ENCODE data around the gene SEC24B. TPM values are rescaled to one million over a fixed set of nuclear protein-coding genes. Genes with fewer than 3 reads are reported as not detected.
A peak's percentile ranks its signal among the peaks of the same experiment; 100 is the strongest.

The SEC24B gene
- total RNA-seq, result 16.8 and 22.2 TPM in 2 replicates

DNA sequence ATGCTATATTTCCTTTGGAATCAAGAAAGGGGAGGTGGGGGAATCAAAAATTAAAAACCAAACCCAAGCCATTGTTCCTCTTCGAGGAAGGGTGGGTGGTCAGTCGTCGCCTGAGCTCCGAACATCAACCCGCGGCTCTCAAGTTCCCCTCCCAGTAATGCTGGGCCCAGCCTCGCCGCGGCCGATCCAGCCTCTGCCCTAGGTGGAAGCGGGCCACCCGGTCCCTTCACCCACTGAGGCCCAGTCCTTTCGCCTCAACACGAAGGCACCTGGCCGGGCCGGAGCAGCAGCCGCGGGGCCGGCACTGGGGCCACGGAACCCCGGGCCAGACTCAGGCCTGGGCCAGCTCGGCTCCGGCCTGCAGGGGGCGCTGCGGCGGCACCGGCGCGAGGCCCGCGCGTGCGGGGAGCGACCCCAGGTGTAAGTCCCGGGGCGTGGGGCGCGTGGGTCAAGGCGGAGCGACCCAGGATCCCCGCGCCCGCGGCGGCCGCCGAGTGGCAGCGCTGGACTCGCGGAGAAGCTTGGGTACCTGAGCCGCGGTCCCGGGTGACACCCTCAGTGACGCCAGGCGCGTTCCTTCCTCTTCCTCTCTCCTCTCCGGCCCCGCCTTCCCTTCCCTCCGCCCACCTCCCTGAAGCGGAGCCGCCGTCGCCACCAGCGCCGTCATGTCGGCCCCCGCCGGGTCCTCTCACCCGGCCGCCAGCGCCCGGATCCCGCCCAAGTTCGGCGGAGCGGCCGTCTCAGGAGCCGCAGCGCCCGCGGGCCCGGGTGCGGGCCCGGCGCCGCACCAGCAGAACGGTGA lies at the start of gene SEC24B:
SEC24B (plus strand) TSS at position 611 of the 802 bp plus-strand sequence; CDS start at position 666, 55 bp downstream.
- DNase-seq (ENCODE audit: low read depth), result no peak
- TF ChIP-seq, protein P1, sequence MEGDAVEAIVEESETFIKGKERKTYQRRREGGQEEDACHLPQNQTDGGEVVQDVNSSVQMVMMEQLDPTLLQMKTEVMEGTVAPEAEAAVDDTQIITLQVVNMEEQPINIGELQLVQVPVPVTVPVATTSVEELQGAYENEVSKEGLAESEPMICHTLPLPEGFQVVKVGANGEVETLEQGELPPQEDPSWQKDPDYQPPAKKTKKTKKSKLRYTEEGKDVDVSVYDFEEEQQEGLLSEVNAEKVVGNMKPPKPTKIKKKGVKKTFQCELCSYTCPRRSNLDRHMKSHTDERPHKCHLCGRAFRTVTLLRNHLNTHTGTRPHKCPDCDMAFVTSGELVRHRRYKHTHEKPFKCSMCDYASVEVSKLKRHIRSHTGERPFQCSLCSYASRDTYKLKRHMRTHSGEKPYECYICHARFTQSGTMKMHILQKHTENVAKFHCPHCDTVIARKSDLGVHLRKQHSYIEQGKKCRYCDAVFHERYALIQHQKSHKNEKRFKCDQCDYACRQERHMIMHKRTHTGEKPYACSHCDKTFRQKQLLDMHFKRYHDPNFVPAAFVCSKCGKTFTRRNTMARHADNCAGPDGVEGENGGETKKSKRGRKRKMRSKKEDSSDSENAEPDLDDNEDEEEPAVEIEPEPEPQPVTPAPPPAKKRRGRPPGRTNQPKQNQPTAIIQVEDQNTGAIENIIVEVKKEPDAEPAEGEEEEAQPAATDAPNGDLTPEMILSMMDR (conservative IDR thresholded peaks at IDR 0.05; ENCODE audit: low read depth, low read length), result peak; percentile 58
- peak within 1 kb of the TSS; percentile 78 for H3K4me3 ChIP-seq (ENCODE audit: low read depth, low read length)

DNA sequence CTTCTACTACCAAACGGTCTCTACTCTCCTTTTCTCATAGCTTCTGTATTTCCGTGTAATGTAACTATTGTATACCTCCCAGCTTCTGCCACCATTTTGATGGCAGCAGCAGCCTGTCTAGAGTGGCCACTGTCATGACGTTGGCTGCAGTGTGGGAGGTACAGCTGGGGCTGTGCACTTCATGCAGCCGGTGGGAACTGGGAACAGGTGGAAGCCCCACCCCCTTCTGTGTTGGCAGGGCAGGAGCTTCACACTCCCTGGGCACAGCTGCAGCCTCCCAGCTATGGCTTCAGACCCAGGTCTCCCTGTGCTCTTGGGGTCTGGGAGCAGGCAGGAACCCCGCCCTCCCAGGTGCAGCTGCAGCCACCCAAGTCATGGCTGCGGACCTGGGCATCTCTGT lies 49.8 kb upstream of the SEC24B start:
- H3K4me3 ChIP-seq (ENCODE audit: low read depth, low read length), result no peak overlapping the region
- DNase-seq (ENCODE audit: low read depth), result no peak
- TF ChIP-seq, protein P1 (conservative IDR thresholded peaks at IDR 0.05; ENCODE audit: low read depth, low read length), result no peak

DNA sequence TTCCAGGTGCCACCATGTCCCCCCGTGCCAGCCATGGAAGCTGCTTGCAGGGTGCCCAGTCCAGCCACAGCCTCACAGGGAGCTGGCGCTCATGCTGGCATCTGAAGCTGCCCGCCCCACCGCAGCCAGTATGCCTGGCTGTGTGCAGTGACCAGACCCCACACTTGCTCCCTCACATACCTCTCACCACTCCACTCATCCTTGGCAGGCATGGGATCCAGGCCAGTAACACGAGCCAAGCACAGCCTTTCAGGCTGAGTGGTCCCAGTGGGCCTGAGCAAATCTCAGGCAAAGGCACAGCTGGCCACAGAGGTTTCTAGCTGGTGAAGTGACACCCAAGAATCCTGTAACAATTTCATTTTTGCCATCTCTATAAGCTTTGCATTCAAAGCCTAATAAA lies 48.4 kb upstream of the SEC24B start:
- no peak for DNase-seq (ENCODE audit: low read depth)
- no peak overlapping the region for H3K4me3 ChIP-seq (ENCODE audit: low read depth, low read length)
- TF ChIP-seq, protein P1 (conservative IDR thresholded peaks at IDR 0.05; ENCODE audit: low read depth, low read length), result no peak

DNA sequence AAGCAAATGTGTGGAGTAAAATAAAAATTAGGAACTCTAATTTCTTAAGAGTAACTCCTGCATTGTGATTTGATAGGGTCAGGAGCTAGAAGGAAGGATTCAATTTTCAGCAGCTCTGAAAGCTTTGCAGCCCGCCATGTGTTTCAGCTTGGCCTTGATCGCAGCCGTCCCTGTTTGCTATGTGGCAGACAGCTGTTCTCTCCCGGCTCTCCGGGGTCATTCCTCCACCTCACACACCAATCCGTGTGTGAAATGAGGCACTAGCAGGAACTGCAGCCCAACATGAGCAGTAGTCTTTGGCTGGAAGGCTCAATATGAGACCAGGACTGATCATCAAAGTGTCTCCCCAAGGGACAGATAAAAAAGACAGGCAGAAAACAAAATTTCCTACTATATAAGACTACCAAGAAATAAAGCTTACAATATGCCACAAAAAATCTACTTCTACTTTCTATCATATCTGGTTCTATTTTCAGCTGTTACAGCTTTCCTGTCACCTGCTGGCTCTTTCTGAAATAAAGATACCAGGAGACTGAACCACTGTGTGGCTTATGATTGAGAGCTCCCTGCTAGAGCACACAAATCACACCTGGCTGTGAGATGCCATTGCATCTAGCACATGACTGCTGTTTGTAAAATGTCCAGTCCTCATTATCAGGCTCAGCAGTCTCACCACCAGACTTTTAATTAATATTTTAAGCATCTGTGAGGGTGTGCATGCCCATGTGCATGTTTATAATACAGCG lies 44.1 kb upstream of the SEC24B start:
- no peak for DNase-seq (ENCODE audit: low read depth)
- TF ChIP-seq, protein P1 (conservative IDR thresholded peaks at IDR 0.05; ENCODE audit: low read depth, low read length), result no peak
- no peak overlapping the region for H3K4me3 ChIP-seq (ENCODE audit: low read depth, low read length)

DNA sequence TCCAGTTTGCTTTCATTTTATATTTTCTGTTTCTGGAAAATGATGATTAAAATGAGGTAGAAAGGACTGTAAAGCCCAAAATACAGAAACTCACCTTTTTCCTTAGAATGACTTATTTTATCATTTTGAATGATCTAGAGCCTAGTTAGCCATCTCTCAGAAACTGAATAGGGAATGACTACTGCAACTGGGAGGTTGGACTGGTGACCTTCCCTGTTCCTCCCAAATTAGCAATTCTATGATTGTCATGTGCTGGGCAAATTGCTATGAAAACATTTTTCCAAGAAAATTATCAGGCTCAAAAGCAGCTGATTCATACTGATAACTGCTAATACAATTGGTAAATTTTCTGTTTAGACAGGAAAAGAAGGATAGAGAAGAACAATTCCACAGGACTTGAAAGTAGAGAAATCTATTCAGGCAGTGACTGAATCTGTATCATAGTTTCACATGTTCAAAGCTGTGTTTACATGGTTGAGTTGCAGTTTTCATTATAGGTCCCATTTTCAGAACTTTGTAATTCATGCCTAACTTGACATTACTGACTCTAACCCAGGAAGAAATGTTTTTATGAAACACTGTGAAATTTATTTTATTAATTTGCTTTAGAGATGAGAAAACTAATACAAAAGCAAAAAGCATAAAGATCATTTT lies 43.4 kb upstream of the SEC24B start:
- TF ChIP-seq, protein P1 (conservative IDR thresholded peaks at IDR 0.05; ENCODE audit: low read depth, low read length), result no peak

GRCh38 chr4:109395694-109396093 lies 37.9 kb upstream of the SEC24B start:
- TF ChIP-seq, protein P1 (conservative IDR thresholded peaks at IDR 0.05; ENCODE audit: low read depth, low read length), result no peak
- H3K4me3 ChIP-seq (ENCODE audit: low read depth, low read length), result no peak overlapping the region
- no peak for DNase-seq (ENCODE audit: low read depth)

More for the DNA sequence above, 43.4 kb upstream of the SEC24B start:
- no peak for DNase-seq (ENCODE audit: low read depth)
- no peak overlapping the region for H3K4me3 ChIP-seq (ENCODE audit: low read depth, low read length)
